Keratinocyte (primary cell): Measurements from ENCODE around the gene ATF5. TPM values are rescaled to one million over a fixed set of nuclear protein-coding genes. Genes with fewer than 3 reads are reported as not detected.

Experiments used
- DNase-seq: peaks from one replicate; pipeline ENCODE4 v3.0.0-alpha.2; 2011; ENCODE audit warnings: low read depth, missing footprints, low spot score
- FAIRE-seq: peaks from 2 replicates; lab custom pipeline; 2011; peaks lifted over from hg19 to GRCh38; lab: Jason Lieb, UNC
- H2AFZ ChIP-seq: 2 replicates; pipeline ENCODE4 v1.6.0; 2012; ENCODE audit warnings: low read length, control low read depth, inconsistent platforms; ENCODE audit not compliant: control insufficient read depth
- H3K27ac ChIP-seq: 2 replicates; pipeline ENCODE4 v1.5.1; 2011; ENCODE audit warnings: low read length; ENCODE audit not compliant: control insufficient read depth, insufficient read depth
- H3K27me3 ChIP-seq: 3 replicates; pipeline ENCODE4 v1.6.0; 2011; ENCODE audit warnings: low read length; ENCODE audit not compliant: control insufficient read depth, insufficient read depth; ENCODE audit errors: extremely low read depth
- H3K36me3 ChIP-seq, 2 experiments: 2 replicates in 1 of 2; 3 replicates in 1 of 2; pipeline ENCODE4 v1.5.1; 2011; ENCODE audit warnings: low read length in 2 of 2, mild to moderate bottlenecking in 1 of 2; ENCODE audit not compliant: control insufficient read depth in 2 of 2, insufficient read depth in 2 of 2; ENCODE audit errors: extremely low read depth in 1 of 2
- H3K4me1 ChIP-seq: 3 replicates; pipeline ENCODE4 v1.5.1; 2011; ENCODE audit warnings: low read length; ENCODE audit not compliant: control insufficient read depth, insufficient read depth; ENCODE audit errors: extremely low read depth
- H3K4me2 ChIP-seq: 3 replicates; pipeline ENCODE4 v1.6.0; 2011; ENCODE audit warnings: low read depth, low read length; ENCODE audit not compliant: control insufficient read depth, insufficient read depth; ENCODE audit errors: extremely low read depth
- H3K4me3 ChIP-seq, 3 experiments: fragments of 200-600 bp in 1 of 3; sonication (generic) in 1 of 3; 2 replicates in 2 of 3; 3 replicates in 1 of 3; pipeline ENCODE4 v1.5.1; 2011 to 2016; ENCODE audit warnings: low read length in 3 of 3, mild to moderate bottlenecking in 3 of 3, control low read depth in 2 of 3, inconsistent platforms in 1 of 3, low read depth in 1 of 3, mixed read lengths in 1 of 3, mixed run types in 1 of 3, moderate library complexity in 1 of 3; ENCODE audit not compliant: control insufficient read depth in 2 of 3, insufficient read depth in 2 of 3; ENCODE audit errors: extremely low read depth in 1 of 3
- H3K79me2 ChIP-seq: 2 replicates; pipeline ENCODE4 v1.6.0; 2012; ENCODE audit warnings: low read length; ENCODE audit not compliant: control insufficient read depth, insufficient read depth
- H3K9ac ChIP-seq: 3 replicates; pipeline ENCODE4 v1.6.0; 2011; ENCODE audit warnings: low read length; ENCODE audit not compliant: control insufficient read depth, insufficient read depth; ENCODE audit errors: extremely low read depth
- H3K9me1 ChIP-seq: 3 replicates; pipeline ENCODE4 v1.6.0; 2011; ENCODE audit warnings: low read length; ENCODE audit not compliant: control insufficient read depth, insufficient read depth; ENCODE audit errors: extremely low read depth
- H3K9me3 ChIP-seq: 2 replicates; pipeline ENCODE4 v1.5.1; 2012; ENCODE audit warnings: low read depth, low read length; ENCODE audit not compliant: control insufficient read depth
- H4K20me1 ChIP-seq: 3 replicates; pipeline ENCODE4 v1.6.0; 2011; ENCODE audit warnings: low read length; ENCODE audit not compliant: control insufficient read depth, insufficient read depth; ENCODE audit errors: extremely low read depth
- CTCF ChIP-seq, 3 experiments: IDR thresholded peaks in 1 of 3; conservative IDR thresholded peaks in 1 of 3; optimal IDR thresholded peaks in 1 of 3; 2 replicates in 2 of 3; 3 replicates in 1 of 3; pipeline versions ENCODE3 to v1.5.1; 2011; ENCODE audit warnings: low read length in 3 of 3, mild to moderate bottlenecking in 3 of 3, moderate library complexity in 2 of 3, control low read depth in 1 of 3, inconsistent platforms in 1 of 3; ENCODE audit not compliant: insufficient read depth in 2 of 3; ENCODE audit errors: extremely low read depth in 1 of 3
- EZH2 ChIP-seq: IDR thresholded peaks from one replicate; pipeline ENCODE4 v1.6.1; 2012; ENCODE audit warnings: inconsistent platforms, mild to moderate bottlenecking, low read length, moderate library complexity
- dilution Hi-C: fragments of 300-500 bp; cut with MboI; formaldehyde crosslinking; loops from one replicate; pipeline ENCODE4 v1.7.0; 2020; ENCODE audit warnings: low sequenced_read_pairs; ENCODE audit not compliant: extremely low pct_ligation_motif_present
- polyA plus RNA-seq, 5 experiments: library from polyadenylated mRNA; depleted of rRNA in 3 of 5; stranded (reverse) in 3 of 5; stranded (forward) in 1 of 5; unstranded in 1 of 5; fragments of >200 nt; gene quantifications; 1 replicate in 1 of 5; 2 replicates in 3 of 5; 3 replicates in 1 of 5; pipeline versions ENCODE4 v1.2.1 to v1.2.3, GENCODE V29; 2011 to 2012; ENCODE audit warnings: missing spikeins in 2 of 5, low read depth in 1 of 5, low replicate concordance in 1 of 5

The ATF5 gene
- polyA plus RNA-seq, 1 donor (not counting 4 experiments of a cell fraction or from before 2014, with no cell fraction given) = 6.0 TPM

- Histone ChIP-seq H3K4me1 (peaks cover 22% of the 10 kb centered on the region), H3K79me2 (peaks cover 33% of the 10 kb centered on the region), H2AFZ (no peak overlapping the region), H3K36me3 (peaks cover 5 to 19% of the 10 kb centered on the region in 2 experiments), H3K4me2 (peak overlapping the region; percentile 88), H3K9me1 (peaks cover 2% of the 10 kb centered on the region), H3K9ac (no peak overlapping the region), H4K20me1 (peaks cover under 1% of the 10 kb centered on the region), H3K27ac (no peak overlapping the region), H3K9me3 (no peaks in the 10 kb centered on the region), H3K4me3 (peak overlapping the region in 2 of 3 experiments; percentile 52 to 93), H3K27me3 (no peaks in the 10 kb centered on the region)
- FAIRE-seq (no peak), DNase-seq (no peak)
- dilution Hi-C loops = no loop called here
- no peak for TF ChIP-seq EZH2
- no peak for TF ChIP-seq CTCF (optimal IDR thresholded peaks at IDR 0.05 in 1 of 3, IDR thresholded peaks at IDR 0.05 in 1 of 3, conservative IDR thresholded peaks at IDR 0.05 in 1 of 3; ENCODE audit: extremely low read depth in 1 of 3, insufficient read depth in 2 of 3, low read length in 3 of 3)
Measured at GRCh38 chr19:49930483-49931011, 1.5 kb downstream of the ATF5 start.

- H3K9me3 ChIP-seq = no peaks in the 10 kb centered on the region
- peaks cover 5 to 14% of the 10 kb centered on the region in 2 experiments for H3K36me3 ChIP-seq
- dilution Hi-C loops = no loop called here
- H3K4me3 ChIP-seq = no peak overlapping the region
- no peaks in the 10 kb centered on the region for H4K20me1 ChIP-seq
- H3K79me2 ChIP-seq = peaks cover 27% of the 10 kb centered on the region
- no peak overlapping the region for H3K4me2 ChIP-seq
- H3K4me1 ChIP-seq = peaks cover 22% of the 10 kb centered on the region
- peak overlapping the region; percentile 13 for H3K27ac ChIP-seq
- no peaks in the 10 kb centered on the region for H3K27me3 ChIP-seq
- no peak for TF ChIP-seq CTCF (optimal IDR thresholded peaks at IDR 0.05 in 1 of 3, IDR thresholded peaks at IDR 0.05 in 1 of 3, conservative IDR thresholded peaks at IDR 0.05 in 1 of 3; ENCODE audit: extremely low read depth in 1 of 3, insufficient read depth in 2 of 3, low read length in 3 of 3)
- TF ChIP-seq EZH2 = no peak
- H3K9ac ChIP-seq = no peak overlapping the region
- peaks cover 2% of the 10 kb centered on the region for H3K9me1 ChIP-seq
- FAIRE-seq (no peak), DNase-seq (no peak)
- no peak overlapping the region for H2AFZ ChIP-seq
Measured at GRCh38 chr19:49931293-49932040, 2.5 kb downstream of the ATF5 start.
